CD4-positive, alpha-beta memory T cell (primary cell): Measurements from ENCODE around the gene GALNT18. TPM values are rescaled to one million over a fixed set of nuclear protein-coding genes. Genes with fewer than 3 reads are reported as not detected.

Experiments used
- CTCF ChIA-PET: fragments of 350-600 bp; sonication (Branson Sonifier 250); formaldehyde crosslinking; loops from one replicate; lab custom pipeline; 2021; ENCODE audit warnings: inconsistent platforms; ENCODE audit not compliant: partially characterized antibody; lab: Charles Lee
- POLR2A ChIA-PET: fragments of 350-600 bp; sonication (Branson Sonifier 250); formaldehyde crosslinking; loops from one replicate; lab custom pipeline; 2021; ENCODE audit not compliant: partially characterized antibody; lab: Charles Lee
- DNase-seq, 5 donors: peaks; one replicate each; pipeline versions ENCODE4 v3.0.0 to v3.0.0-alpha.2; 2020 to 2022; ENCODE audit warnings: mixed read lengths in 1 of 5
- H3K27ac ChIP-seq: one replicate; pipeline ENCODE4 v1.7.0; 2013; ENCODE audit warnings: low read depth, low read length
- H3K27me3 ChIP-seq: 2 replicates; pipeline ENCODE4 v1.7.0; 2013; ENCODE audit warnings: mild to moderate bottlenecking, low read length, moderate library complexity; ENCODE audit not compliant: insufficient read depth
- H3K36me3 ChIP-seq: 2 replicates; pipeline ENCODE4 v1.7.0; 2013; ENCODE audit warnings: mild to moderate bottlenecking, low read length, moderate library complexity; ENCODE audit not compliant: insufficient read depth
- H3K4me1 ChIP-seq: 2 replicates; pipeline ENCODE4 v1.7.0; 2013; ENCODE audit warnings: mild to moderate bottlenecking, low read length, moderate library complexity; ENCODE audit not compliant: insufficient read depth
- H3K4me3 ChIP-seq, 2 donors: one replicate each; pipeline ENCODE4 v1.7.0; 2013; ENCODE audit warnings: low read length in 2 of 2, mild to moderate bottlenecking in 1 of 2
- H3K9me3 ChIP-seq, 2 donors: one replicate each; pipeline ENCODE4 v1.7.0; 2013; ENCODE audit warnings: low read length in 2 of 2, control low read depth in 1 of 2; ENCODE audit not compliant: control insufficient read depth in 1 of 2
- H3K27ac Mint-ChIP-seq, 7 donors: one replicate each; pipeline ENCODE4 v1.8.0; 2020 to 2021; ENCODE audit warnings: mixed read lengths in 7 of 7, mild to moderate bottlenecking in 6 of 7, inconsistent platforms in 3 of 7, moderate library complexity in 3 of 7
- H3K27me3 Mint-ChIP-seq, 2 donors: one replicate each; pipeline ENCODE4 v1.8.0; 2020 to 2021; ENCODE audit warnings: mixed read lengths in 2 of 2
- H3K36me3 Mint-ChIP-seq, 2 donors: one replicate each; pipeline ENCODE4 v1.8.0; 2020 to 2021; ENCODE audit warnings: mixed read lengths in 2 of 2, inconsistent platforms in 1 of 2, mild to moderate bottlenecking in 1 of 2
- H3K4me1 Mint-ChIP-seq, 4 donors: one replicate each; pipeline ENCODE4 v1.8.0; 2020 to 2021; ENCODE audit warnings: mixed read lengths in 4 of 4, mild to moderate bottlenecking in 1 of 4
- H3K4me3 Mint-ChIP-seq, 8 donors: one replicate each; pipeline ENCODE4 v1.8.0; 2020 to 2021; ENCODE audit warnings: mixed read lengths in 8 of 8, mild to moderate bottlenecking in 7 of 8, moderate library complexity in 6 of 8, inconsistent platforms in 3 of 8
- H3K9me3 Mint-ChIP-seq, 8 donors: one replicate each; pipeline ENCODE4 v1.8.0; 2020 to 2021; ENCODE audit warnings: mixed read lengths in 8 of 8, mild to moderate bottlenecking in 5 of 8, inconsistent platforms in 3 of 8, moderate library complexity in 1 of 8
- intact Hi-C: fragments of 100-400 bp; cut with micrococcal nuclease; formaldehyde crosslinking; loops from one replicate; pipeline ENCODE4 v1.15.1; 2023
- polyA plus RNA-seq, 2 donors: library from polyadenylated mRNA; unstranded; fragments of 300-500 nt; fragmentation: Illumina TruSeq; gene quantifications; one replicate each; pipeline ENCODE4 v1.2.3, GENCODE V29; 2021
- total RNA-seq, 2 experiments: library from RNA; stranded (reverse); gene quantifications; one replicate each; pipeline ENCODE4 v1.2.3, GENCODE V29; 2021

Gene GALNT18
- total and polyA plus RNA-seq, 4 experiments from 2014 or later = not detected

- Histone ChIP-seq H3K4me1 (peaks cover 30% of the 10 kb centered on the region), H3K27ac (no peak overlapping the region), H3K4me3 (no peak overlapping the region), H3K27me3 (no peaks in the 10 kb centered on the region), H3K9me3 (no peaks in the 10 kb centered on the region), H3K36me3 (no peaks in the 10 kb centered on the region)
- Mint-ChIP-seq H3K4me1 (peaks cover 26 to 38% (median 31%) of the 10 kb centered on the region in 4 donors), H3K27me3 (no peaks in the 10 kb centered on the region), H3K36me3 (no peaks in the 10 kb centered on the region), H3K27ac (peak overlapping the region in 1 of 7 donors; percentile 38), H3K4me3 (peak overlapping the region in 1 of 8 donors; percentile 27), H3K9me3 (no peaks in the 10 kb centered on the region)
- CTCF ChIA-PET = no interaction called here
- DNase-seq = no peak
- POLR2A ChIA-PET = no interaction called here
- intact Hi-C loops = no loop called here
Observed at GRCh38 chr11:11241284-11241683, 380.5 kb downstream of the GALNT18 start.

- Mint-ChIP-seq H3K9me3 (no peaks in the 10 kb centered on the region), H3K27ac (peak overlapping the region in 3 of 7 donors; percentile 3 to 14 (median 6)), H3K36me3 (no peaks in the 10 kb centered on the region), H3K4me3 (no peak overlapping the region), H3K27me3 (no peaks in the 10 kb centered on the region), H3K4me1 (peaks cover 29 to 38% (median 31%) of the 10 kb centered on the region in 4 donors)
- DNase-seq = no peak
- H3K4me3 ChIP-seq = no peak overlapping the region
- ChIA-PET CTCF (no interaction called here), POLR2A (no interaction called here)
- peaks cover 29% of the 10 kb centered on the region for H3K4me1 ChIP-seq
- no peaks in the 10 kb centered on the region for H3K9me3 ChIP-seq
- intact Hi-C loops = no loop called here
- H3K36me3 ChIP-seq = no peaks in the 10 kb centered on the region
- H3K27me3 ChIP-seq = no peaks in the 10 kb centered on the region
- no peak overlapping the region for H3K27ac ChIP-seq
Observed at GRCh38 chr11:11239959-11240358, 381.8 kb downstream of the GALNT18 start.

GRCh38 chr11:11237070-11237832 lies 384.6 kb downstream of the GALNT18 start:
- intact Hi-C loops = no loop called here
- no peaks in the 10 kb centered on the region for H3K36me3 ChIP-seq
- Mint-ChIP-seq H3K9me3 (no peaks in the 10 kb centered on the region), H3K36me3 (no peaks in the 10 kb centered on the region), H3K4me3 (no peak overlapping the region), H3K4me1 (peaks cover 6 to 12% (median 8%) of the 10 kb centered on the region in 4 donors), H3K27ac (peak overlapping the region in 1 of 7 donors; percentile 31), H3K27me3 (peaks cover 3 to 4% of the 10 kb centered on the region in 2 donors)
- H3K9me3 ChIP-seq = no peaks in the 10 kb centered on the region
- H3K27me3 ChIP-seq = no peaks in the 10 kb centered on the region
- POLR2A ChIA-PET = no interaction called here
- CTCF ChIA-PET = no interaction called here
- H3K27ac ChIP-seq = no peak overlapping the region
- no peak overlapping the region for H3K4me3 ChIP-seq
- peaks cover 2% of the 10 kb centered on the region for H3K4me1 ChIP-seq
- DNase-seq = no peak

GRCh38 chr11:11236498-11237059 lies 385.2 kb downstream of the GALNT18 start:
- H3K27ac Mint-ChIP-seq = no peak overlapping the region
- ChIA-PET POLR2A (no interaction called here), CTCF (interaction anchor here (0.7 kb wide), 1 partner anchor 34 kb away, joined by 3 read pairs; no protein-coding TSS in a partner anchor)
- peaks cover 0 to 5% (median 5%) of the 10 kb centered on the region in 4 donors for H3K4me1 Mint-ChIP-seq
- no peak for DNase-seq
- H3K27me3 ChIP-seq = no peaks in the 10 kb centered on the region
- no peak overlapping the region for H3K27ac ChIP-seq
- H3K36me3 ChIP-seq = no peaks in the 10 kb centered on the region
- intact Hi-C loops = no loop called here
- no peaks in the 10 kb centered on the region for H3K36me3 Mint-ChIP-seq
- H3K4me3 Mint-ChIP-seq = no peak overlapping the region
- no peaks in the 10 kb centered on the region for H3K9me3 Mint-ChIP-seq
- H3K27me3 Mint-ChIP-seq = peaks cover 3 to 5% of the 10 kb centered on the region in 2 donors
- H3K9me3 ChIP-seq = no peaks in the 10 kb centered on the region
- no peaks in the 10 kb centered on the region for H3K4me1 ChIP-seq
- no peak overlapping the region for H3K4me3 ChIP-seq

- CTCF ChIA-PET = no interaction called here
- H3K27ac Mint-ChIP-seq = peak overlapping the region in 1 of 7 donors; percentile 19
Observed at GRCh38 chr11:11231763-11232162, 390.0 kb downstream of the GALNT18 start.

GRCh38 chr11:11230802-11231562 lies 390.8 kb downstream of the GALNT18 start:
- no peaks in the 10 kb centered on the region for H3K4me1 ChIP-seq
- ChIA-PET POLR2A (no interaction called here), CTCF (no interaction called here)
- Mint-ChIP-seq H3K27ac (no peak overlapping the region), H3K9me3 (no peaks in the 10 kb centered on the region), H3K4me3 (no peak overlapping the region), H3K27me3 (peaks cover 3 to 13% of the 10 kb centered on the region in 2 donors), H3K4me1 (no peaks in the 10 kb centered on the region), H3K36me3 (no peaks in the 10 kb centered on the region)
- H3K27ac ChIP-seq = no peak overlapping the region
- H3K36me3 ChIP-seq = no peaks in the 10 kb centered on the region
- H3K9me3 ChIP-seq = no peaks in the 10 kb centered on the region
- no peaks in the 10 kb centered on the region for H3K27me3 ChIP-seq
- DNase-seq = peak in 1 of 5 donors; percentile 19
- intact Hi-C loops = no loop called here
- H3K4me3 ChIP-seq = no peak overlapping the region

More at GRCh38 chr11:11231763-11232162, 390.0 kb downstream of the GALNT18 start:
- H3K4me3 ChIP-seq = no peak overlapping the region
- no peaks in the 10 kb centered on the region for H3K9me3 ChIP-seq
- intact Hi-C loops = no loop called here
- H3K27me3 ChIP-seq = no peaks in the 10 kb centered on the region
- no peaks in the 10 kb centered on the region for H3K4me1 ChIP-seq
- Mint-ChIP-seq H3K4me1 (peaks cover 0 to 3% (median 1%) of the 10 kb centered on the region in 4 donors), H3K27me3 (peaks cover 3 to 13% of the 10 kb centered on the region in 2 donors), H3K4me3 (no peak overlapping the region), H3K9me3 (no peaks in the 10 kb centered on the region), H3K36me3 (no peaks in the 10 kb centered on the region)
- H3K36me3 ChIP-seq = no peaks in the 10 kb centered on the region
- POLR2A ChIA-PET = no interaction called here
- no peak overlapping the region for H3K27ac ChIP-seq
- DNase-seq = no peak

- CTCF ChIA-PET = no interaction called here
- POLR2A ChIA-PET = no interaction called here
Observed at GRCh38 chr11:11230087-11230486, 391.7 kb downstream of the GALNT18 start.

More at GRCh38 chr11:11230087-11230486, 391.7 kb downstream of the GALNT18 start:
- Histone ChIP-seq H3K27ac (no peak overlapping the region), H3K9me3 (no peaks in the 10 kb centered on the region), H3K4me1 (no peaks in the 10 kb centered on the region), H3K4me3 (no peak overlapping the region), H3K36me3 (no peaks in the 10 kb centered on the region), H3K27me3 (no peaks in the 10 kb centered on the region)
- Mint-ChIP-seq H3K4me3 (no peak overlapping the region), H3K27ac (peak overlapping the region in 1 of 7 donors; percentile 38), H3K27me3 (peaks cover 3 to 13% of the 10 kb centered on the region in 2 donors), H3K4me1 (no peaks in the 10 kb centered on the region), H3K9me3 (no peaks in the 10 kb centered on the region), H3K36me3 (no peaks in the 10 kb centered on the region)
- no peak for DNase-seq
- intact Hi-C loops = no loop called here
